Erythroblast (primary cell): Measurements from ENCODE around the gene OCA2.

Source experiments
- DNase-seq, 2 experiments: peaks; one replicate each; lab custom pipeline; 2025; lab: John Stamatoyannopoulos, UW
- GATA1 ChIP-seq: IDR thresholded peaks from 2 replicates; pipeline ENCODE4 v1.6.1; 2011; ENCODE audit warnings: low read depth, mild to moderate bottlenecking, control low read depth, low read length, moderate library complexity
- POLR2A ChIP-seq: IDR thresholded peaks from 2 replicates; pipeline ENCODE4 v1.6.1; 2011; ENCODE audit warnings: mild to moderate bottlenecking, low read length

The OCA2 gene

GRCh38 chr15:27706300-27706699 lies 392.8 kb downstream of the OCA2 start:
- TF ChIP-seq POLR2A, result no peak
- no peak for TF ChIP-seq GATA1
- no peak for DNase-seq

GRCh38 chr15:27705056-27705455 lies 394.1 kb downstream of the OCA2 start:
- DNase-seq, result no peak
- TF ChIP-seq POLR2A (no peak), GATA1 (no peak)
